Measurements from ENCODE around the gene PREX1. TPM values are rescaled to one million over a fixed set of nuclear protein-coding genes. Genes with fewer than 3 reads are reported as not detected.

The PREX1 gene
- total and polyA plus RNA-seq, 2 donors from 2014 or later: 8.5 to 38.2 TPM

DNA sequence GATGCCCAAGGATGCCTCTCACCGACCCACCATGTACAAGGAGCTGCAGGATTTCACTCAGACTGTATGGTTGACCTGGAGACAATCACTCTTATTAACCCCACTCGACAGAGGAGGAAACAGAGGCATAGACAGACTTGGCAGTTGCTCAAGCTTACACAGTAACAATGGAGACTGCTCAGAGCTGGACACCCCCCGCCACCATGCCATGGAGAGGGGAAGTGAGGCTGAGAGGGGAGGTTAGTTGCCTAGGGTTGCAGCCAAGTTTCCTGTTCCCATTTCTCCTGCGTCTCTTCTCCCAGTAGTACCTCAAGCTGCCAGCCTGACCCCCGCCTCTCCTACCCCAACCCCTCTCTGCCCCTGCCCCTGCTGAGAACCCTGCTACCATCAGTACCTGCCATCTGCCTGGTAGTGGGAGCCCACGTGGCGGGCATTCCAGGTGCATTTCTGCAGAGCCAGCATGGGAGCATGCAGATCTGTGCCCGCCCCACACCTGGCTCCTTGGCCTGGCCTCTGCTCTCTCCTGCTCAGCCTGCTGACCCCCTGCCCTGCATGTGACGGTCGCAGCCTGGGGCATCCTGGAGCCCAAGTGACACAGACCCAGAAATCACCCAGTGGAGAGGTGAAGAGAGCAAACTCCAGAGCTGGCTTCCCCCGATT is 157.7 kb downstream of the PREX1 start:
- peak in 1 of 5 donors; percentile 41 for DNase-seq
- intact Hi-C loops (cut with DNase I): no loop called here

DNA sequence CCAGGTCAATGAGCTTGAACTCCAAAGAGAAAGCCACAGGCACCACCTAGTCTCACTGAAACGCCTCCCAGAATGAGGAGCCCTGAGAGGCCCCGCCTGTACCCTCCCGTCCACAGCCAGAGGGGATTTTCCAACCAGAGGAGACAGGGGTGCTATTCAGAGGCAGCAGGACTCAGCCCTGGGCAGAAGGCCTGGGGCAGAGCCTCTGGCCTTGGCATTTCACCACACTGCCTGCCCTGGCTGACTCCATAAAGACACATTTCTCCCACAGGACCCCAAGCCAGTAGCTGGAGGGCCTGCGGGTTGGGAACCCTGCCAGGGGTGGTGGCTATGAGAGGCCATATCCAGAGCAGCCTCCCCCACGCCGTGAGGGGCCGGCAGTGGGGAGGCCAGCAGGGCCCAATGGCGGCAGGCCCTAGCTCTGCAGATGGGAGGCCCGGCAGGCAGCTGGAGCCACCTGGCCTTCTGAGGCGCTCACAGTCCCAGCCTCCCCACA is 159.3 kb downstream of the PREX1 start:
- H3K4me3 ChIP-seq (ENCODE audit: low read length in 3 of 3): no peak overlapping the region
- DNase-seq: peak; percentile 68 to 94 (median 79)
- TF ChIP-seq, protein P1, sequence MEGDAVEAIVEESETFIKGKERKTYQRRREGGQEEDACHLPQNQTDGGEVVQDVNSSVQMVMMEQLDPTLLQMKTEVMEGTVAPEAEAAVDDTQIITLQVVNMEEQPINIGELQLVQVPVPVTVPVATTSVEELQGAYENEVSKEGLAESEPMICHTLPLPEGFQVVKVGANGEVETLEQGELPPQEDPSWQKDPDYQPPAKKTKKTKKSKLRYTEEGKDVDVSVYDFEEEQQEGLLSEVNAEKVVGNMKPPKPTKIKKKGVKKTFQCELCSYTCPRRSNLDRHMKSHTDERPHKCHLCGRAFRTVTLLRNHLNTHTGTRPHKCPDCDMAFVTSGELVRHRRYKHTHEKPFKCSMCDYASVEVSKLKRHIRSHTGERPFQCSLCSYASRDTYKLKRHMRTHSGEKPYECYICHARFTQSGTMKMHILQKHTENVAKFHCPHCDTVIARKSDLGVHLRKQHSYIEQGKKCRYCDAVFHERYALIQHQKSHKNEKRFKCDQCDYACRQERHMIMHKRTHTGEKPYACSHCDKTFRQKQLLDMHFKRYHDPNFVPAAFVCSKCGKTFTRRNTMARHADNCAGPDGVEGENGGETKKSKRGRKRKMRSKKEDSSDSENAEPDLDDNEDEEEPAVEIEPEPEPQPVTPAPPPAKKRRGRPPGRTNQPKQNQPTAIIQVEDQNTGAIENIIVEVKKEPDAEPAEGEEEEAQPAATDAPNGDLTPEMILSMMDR (IDR thresholded peaks at IDR 0.05; ENCODE audit: borderline replicate concordance, extremely low read depth, insufficient read depth): no peak
- intact Hi-C loops (cut with DNase I): no loop called here
- H3K36me3 ChIP-seq (ENCODE audit: control insufficient read depth in 2 of 3, insufficient read depth in 3 of 3, low read length in 3 of 3): no peaks in the 10 kb centered on the region
- H3K27ac ChIP-seq (ENCODE audit: low read depth in 2 of 2, low read length in 2 of 2): no peak overlapping the region
- FAIRE-seq: no peak
- H3K4me1 ChIP-seq (ENCODE audit: control insufficient read depth in 2 of 3, insufficient read depth in 2 of 3, low read depth in 1 of 3, low read length in 3 of 3): peaks cover 0 to 11% (median 0%) of the 10 kb centered on the region in 3 donors
- H3K27me3 ChIP-seq (ENCODE audit: control insufficient read depth, insufficient read depth, low read length): no peaks in the 10 kb centered on the region
- peaks cover 0 to 5% (median 0%) of the 10 kb centered on the region in 3 donors for H3K9me3 ChIP-seq (ENCODE audit: control insufficient read depth in 2 of 3, insufficient read depth in 1 of 3, low read length in 3 of 3)
- no peak overlapping the region for H3K9ac ChIP-seq (ENCODE audit: low read length in 3 of 3)

More for the DNA sequence above, 157.7 kb downstream of the PREX1 start:
- Histone ChIP-seq H3K27ac (ENCODE audit: low read depth in 2 of 2, low read length in 2 of 2) (no peak overlapping the region), H3K36me3 (ENCODE audit: control insufficient read depth in 2 of 3, insufficient read depth in 3 of 3, low read length in 3 of 3) (no peaks in the 10 kb centered on the region), H3K27me3 (ENCODE audit: control insufficient read depth, insufficient read depth, low read length) (no peaks in the 10 kb centered on the region), H3K9me3 (ENCODE audit: control insufficient read depth in 2 of 3, insufficient read depth in 1 of 3, low read length in 3 of 3) (peaks cover 0 to 5% (median 0%) of the 10 kb centered on the region in 3 donors), H3K9ac (ENCODE audit: low read length in 3 of 3) (no peak overlapping the region), H3K4me1 (ENCODE audit: control insufficient read depth in 2 of 3, insufficient read depth in 2 of 3, low read depth in 1 of 3, low read length in 3 of 3) (peaks cover 0 to 11% (median 0%) of the 10 kb centered on the region in 3 donors), H3K4me3 (ENCODE audit: low read length in 3 of 3) (no peak overlapping the region)
- FAIRE-seq: no peak
- TF ChIP-seq, protein P1 (IDR thresholded peaks at IDR 0.05; ENCODE audit: borderline replicate concordance, extremely low read depth, insufficient read depth): no peak

DNA sequence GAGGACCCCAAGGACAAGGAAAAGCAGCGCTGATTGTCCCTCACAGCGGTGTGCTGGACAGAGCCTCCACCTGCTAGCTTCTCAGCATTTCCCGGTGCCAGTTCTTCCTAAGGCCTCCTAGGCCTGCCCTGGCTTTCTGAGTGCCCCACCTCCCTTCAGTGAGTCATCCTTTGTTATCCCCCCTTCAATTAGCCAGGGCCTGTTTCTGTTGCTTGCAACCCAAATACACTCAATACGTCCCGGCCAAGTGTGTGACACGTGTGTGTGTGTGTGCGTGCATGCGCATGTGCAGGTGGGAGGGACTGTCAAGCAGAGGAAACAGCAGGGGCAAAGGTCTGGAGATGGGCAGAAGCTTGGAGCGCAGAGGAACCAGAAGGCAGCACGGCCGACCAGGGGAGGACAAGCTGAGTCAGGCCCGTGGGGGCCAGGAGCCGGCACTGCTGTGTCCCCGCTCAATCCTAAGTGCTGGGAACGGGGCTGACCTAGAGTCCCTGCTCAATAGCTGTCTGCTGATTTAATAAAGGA is 159.8 kb downstream of the PREX1 start:
- Histone ChIP-seq H3K4me3 (ENCODE audit: low read length in 3 of 3) (no peak overlapping the region), H3K27ac (ENCODE audit: low read depth in 2 of 2, low read length in 2 of 2) (no peak overlapping the region), H3K9me3 (ENCODE audit: control insufficient read depth in 2 of 3, insufficient read depth in 1 of 3, low read length in 3 of 3) (peaks cover 0 to 5% (median 0%) of the 10 kb centered on the region in 3 donors), H3K27me3 (ENCODE audit: control insufficient read depth, insufficient read depth, low read length) (no peaks in the 10 kb centered on the region), H3K36me3 (ENCODE audit: control insufficient read depth in 2 of 3, insufficient read depth in 3 of 3, low read length in 3 of 3) (no peaks in the 10 kb centered on the region), H3K9ac (ENCODE audit: low read length in 3 of 3) (no peak overlapping the region), H3K4me1 (ENCODE audit: control insufficient read depth in 2 of 3, insufficient read depth in 2 of 3, low read depth in 1 of 3, low read length in 3 of 3) (peaks cover 0 to 11% (median 0%) of the 10 kb centered on the region in 3 donors)
- DNase-seq (peak in 3 of 5 donors; percentile 38 to 88 (median 59)), FAIRE-seq (no peak)
- intact Hi-C loops (cut with DNase I): no loop called here
- TF ChIP-seq, protein P1 (IDR thresholded peaks at IDR 0.05; ENCODE audit: borderline replicate concordance, extremely low read depth, insufficient read depth): no peak

Data from kidney (tissue), 14 donors.